Cardiac septum (tissue), 1 donor: Measurements from ENCODE around the gene UBR3. TPM values are rescaled to one million over a fixed set of nuclear protein-coding genes. Genes with fewer than 3 reads are reported as not detected.
"Not testable (repeated sequence)": the region's sequence is repeated elsewhere in the genome, so short reads cannot be mapped to it uniquely, and the experiment has no call there.

ENCODE experiments used
- DNase-seq: peaks from one replicate; pipeline ENCODE4 v3.0.0-alpha.2; 2020; ENCODE audit warnings: low spot score
- intact Hi-C: fragments of 100-400 bp; cut with DNase I; formaldehyde crosslinking; loops from one replicate; pipeline ENCODE4 v1.14.0; 2022
- long read RNA-seq: library from polyadenylated mRNA; unstranded; transcript quantifications from one replicate; pipeline ENCODE4 v2.0.0, GENCODE V29; 2021
- total RNA-seq: library from RNA; stranded (reverse); fragmentation: NEBNext Ultra II Directional; extraction: Animal tissue kit (Norgen Biotek cat#: 25700); gene quantifications from one replicate; pipeline ENCODE4 v1.2.1, GENCODE V29; 2021
- donor health status: DM: no; HTN: no; CAD: no.

The UBR3 gene, protein sequence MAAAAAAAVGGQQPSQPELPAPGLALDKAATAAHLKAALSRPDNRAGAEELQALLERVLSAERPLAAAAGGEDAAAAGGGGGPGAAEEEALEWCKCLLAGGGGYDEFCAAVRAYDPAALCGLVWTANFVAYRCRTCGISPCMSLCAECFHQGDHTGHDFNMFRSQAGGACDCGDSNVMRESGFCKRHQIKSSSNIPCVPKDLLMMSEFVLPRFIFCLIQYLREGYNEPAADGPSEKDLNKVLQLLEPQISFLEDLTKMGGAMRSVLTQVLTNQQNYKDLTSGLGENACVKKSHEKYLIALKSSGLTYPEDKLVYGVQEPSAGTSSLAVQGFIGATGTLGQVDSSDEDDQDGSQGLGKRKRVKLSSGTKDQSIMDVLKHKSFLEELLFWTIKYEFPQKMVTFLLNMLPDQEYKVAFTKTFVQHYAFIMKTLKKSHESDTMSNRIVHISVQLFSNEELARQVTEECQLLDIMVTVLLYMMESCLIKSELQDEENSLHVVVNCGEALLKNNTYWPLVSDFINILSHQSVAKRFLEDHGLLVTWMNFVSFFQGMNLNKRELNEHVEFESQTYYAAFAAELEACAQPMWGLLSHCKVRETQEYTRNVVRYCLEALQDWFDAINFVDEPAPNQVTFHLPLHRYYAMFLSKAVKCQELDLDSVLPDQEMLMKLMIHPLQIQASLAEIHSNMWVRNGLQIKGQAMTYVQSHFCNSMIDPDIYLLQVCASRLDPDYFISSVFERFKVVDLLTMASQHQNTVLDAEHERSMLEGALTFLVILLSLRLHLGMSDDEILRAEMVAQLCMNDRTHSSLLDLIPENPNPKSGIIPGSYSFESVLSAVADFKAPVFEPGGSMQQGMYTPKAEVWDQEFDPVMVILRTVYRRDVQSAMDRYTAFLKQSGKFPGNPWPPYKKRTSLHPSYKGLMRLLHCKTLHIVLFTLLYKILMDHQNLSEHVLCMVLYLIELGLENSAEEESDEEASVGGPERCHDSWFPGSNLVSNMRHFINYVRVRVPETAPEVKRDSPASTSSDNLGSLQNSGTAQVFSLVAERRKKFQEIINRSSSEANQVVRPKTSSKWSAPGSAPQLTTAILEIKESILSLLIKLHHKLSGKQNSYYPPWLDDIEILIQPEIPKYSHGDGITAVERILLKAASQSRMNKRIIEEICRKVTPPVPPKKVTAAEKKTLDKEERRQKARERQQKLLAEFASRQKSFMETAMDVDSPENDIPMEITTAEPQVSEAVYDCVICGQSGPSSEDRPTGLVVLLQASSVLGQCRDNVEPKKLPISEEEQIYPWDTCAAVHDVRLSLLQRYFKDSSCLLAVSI (N-terminal part only)
- total RNA-seq, result 87.5 TPM
- long read RNA-seq, full-length matches to known transcripts, result 3 of 31 reads
- long read RNA-seq, partial matches to known transcripts, result 23 of 31 reads
- long read RNA-seq, other reads (novel, unspliced or antisense), result 5 of 31 reads

- peak; percentile 97 for DNase-seq
- intact Hi-C loops, result no loop called here
Observed at GRCh38 chr2:169827272-169828140, at the start of gene UBR3. TSS of gene UBR3 (plus strand) at chr2:169827454. CDS start at chr2:169827508, 54 bp downstream.

DNA sequence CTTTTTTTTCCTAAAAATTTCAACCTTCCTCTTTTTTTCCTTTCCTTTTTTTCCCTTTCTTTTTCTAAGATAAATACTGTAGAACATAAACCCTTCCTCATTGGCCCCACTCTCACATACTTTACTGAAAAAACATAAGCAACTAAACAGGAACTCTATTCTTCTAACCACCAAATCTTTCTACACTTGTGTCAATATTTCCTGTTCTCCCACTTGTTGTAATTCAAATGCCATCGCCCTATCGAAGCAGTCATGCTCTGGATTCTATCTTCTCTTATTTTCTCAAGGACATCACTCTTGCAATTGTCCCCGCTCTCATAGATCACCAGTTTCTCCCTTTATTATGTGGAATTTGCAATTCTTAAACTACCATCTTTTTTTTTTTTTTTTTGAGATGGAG, 48.8 kb upstream of the UBR3 start:
- intact Hi-C loops, result no loop called here
- DNase-seq, result no peak

DNA sequence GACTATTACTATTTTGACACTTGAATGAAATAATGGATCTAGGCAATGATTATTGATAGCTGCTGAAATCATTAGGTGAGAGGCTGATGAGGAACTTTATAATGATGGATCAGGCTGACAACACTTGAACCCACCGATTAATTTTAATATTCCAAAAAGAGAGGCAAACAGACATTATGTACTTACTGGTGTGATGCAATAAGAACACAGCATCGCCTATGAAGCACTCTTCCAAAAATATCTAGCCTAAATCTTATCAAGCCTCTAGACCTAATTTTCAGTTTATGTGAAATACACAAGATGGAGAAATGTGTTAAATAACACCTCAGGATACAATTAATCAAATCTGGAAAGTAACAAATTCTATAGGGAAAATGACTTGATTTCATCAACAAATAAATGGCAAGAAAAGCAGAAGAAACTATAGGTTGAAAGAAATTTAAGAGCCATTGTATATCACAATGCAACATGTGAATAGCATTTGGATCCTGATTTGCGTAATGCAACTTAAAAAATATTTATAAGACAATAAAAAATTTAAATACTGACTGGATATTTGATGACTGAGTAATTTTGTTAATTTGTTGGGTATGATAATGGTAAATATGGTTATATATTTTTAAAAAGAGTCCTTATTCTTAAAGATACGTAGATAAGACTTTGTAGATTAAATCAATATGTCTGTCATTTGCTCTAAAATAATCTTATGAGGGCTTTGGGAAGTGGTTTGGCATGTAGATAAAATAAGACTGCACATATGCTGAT, 45.8 kb upstream of the UBR3 start:
- DNase-seq, result no peak
- intact Hi-C loops, result no loop called here

DNA sequence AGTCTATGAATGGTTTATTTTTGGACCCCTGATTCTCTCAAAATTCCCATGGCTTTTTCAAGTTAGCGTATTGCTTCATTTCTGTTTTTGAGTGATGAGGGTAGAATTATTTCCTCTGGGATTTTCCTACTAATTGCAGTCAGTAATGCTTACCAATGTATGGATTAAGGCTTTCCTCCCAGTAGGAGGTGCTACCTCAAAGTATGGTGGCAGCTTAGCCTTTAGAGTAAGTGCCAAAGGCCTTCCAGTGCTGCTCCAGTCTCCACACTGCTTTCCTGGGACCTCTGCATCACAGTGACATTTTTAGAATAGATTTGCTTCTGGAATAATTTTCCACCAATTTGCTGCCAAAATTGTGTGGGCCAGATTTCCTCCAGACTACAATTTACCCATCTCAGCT, 44.7 kb upstream of the UBR3 start:
- intact Hi-C loops, result no loop called here

GRCh38 chr2:169790581-169790980, 36.7 kb upstream of the UBR3 start:
- intact Hi-C loops, result no loop called here
- DNase-seq, result no peak

More for the DNA sequence above, 44.7 kb upstream of the UBR3 start:
- no peak for DNase-seq

GRCh38 chr2:169795181-169795580, 32.1 kb upstream of the UBR3 start:
- no peak for DNase-seq
- intact Hi-C loops, result no loop called here

GRCh38 chr2:169796441-169796840, 30.8 kb upstream of the UBR3 start:
- intact Hi-C loops, result no loop called here
- DNase-seq, result no peak

DNA sequence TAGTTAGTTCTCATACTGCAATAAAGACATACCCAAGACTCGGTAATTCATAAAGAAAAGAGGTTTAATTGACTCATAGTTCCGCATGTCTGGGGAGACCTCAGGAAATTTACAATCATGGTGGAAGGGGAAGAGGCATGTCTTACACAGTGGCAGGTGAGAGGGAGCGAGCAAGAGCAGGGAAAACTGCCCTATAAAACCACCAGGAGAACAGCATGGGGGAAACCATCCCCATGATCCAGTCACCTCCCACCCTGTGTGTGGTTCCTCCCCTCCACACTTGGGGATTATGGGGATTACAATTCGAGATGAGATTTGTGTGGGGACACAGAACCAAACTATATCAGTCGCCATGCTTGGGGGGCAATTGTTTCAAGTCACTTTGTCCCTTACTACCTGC, 29.7 kb upstream of the UBR3 start:
- no peak for DNase-seq
- intact Hi-C loops, result no loop called here

- no peak for DNase-seq
- intact Hi-C loops, result loop anchor here (1.0 to 2.0 kb wide), 2 partner anchors 26 to 225 kb away; partner anchors contain the start of genes FASTKD1 and METTL5
Observed at GRCh38 chr2:169798397-169798717, 28.9 kb upstream of the UBR3 start.

GRCh38 chr2:169798718-169799592, 28.3 kb upstream of the UBR3 start, which contains the start of gene SSB:
TSS of gene SSB (plus strand) at chr2:169798871. CDS start at chr2:169800961, 2,090 bp downstream.
- DNase-seq, result peak; percentile 96
- intact Hi-C loops, result loop anchor here (1.0 to 2.0 kb wide), 2 partner anchors 26 to 226 kb away; partner anchors contain the start of genes FASTKD1 and METTL5

DNA sequence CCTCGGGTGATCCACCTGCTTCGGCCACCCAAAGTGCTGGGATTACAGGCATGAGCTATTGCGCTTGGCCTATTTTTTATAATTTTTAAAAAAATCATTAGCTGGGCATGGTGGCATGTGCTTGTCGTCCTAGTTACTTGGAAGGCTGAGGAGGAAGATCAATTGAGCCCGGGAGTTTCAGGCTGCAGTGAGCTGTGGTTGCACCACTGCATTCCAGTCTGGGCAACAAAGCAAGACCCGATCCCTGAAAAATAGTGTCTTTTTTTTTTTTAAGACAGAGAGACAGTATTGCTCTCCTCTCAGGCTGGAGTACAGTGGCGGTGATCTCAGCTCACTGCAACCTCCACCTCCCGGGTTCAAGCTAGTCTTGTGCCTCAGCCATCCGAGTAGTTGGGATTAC, 23.8 kb upstream of the UBR3 start:
- intact Hi-C loops, result no loop called here
- DNase-seq, result no peak

DNA sequence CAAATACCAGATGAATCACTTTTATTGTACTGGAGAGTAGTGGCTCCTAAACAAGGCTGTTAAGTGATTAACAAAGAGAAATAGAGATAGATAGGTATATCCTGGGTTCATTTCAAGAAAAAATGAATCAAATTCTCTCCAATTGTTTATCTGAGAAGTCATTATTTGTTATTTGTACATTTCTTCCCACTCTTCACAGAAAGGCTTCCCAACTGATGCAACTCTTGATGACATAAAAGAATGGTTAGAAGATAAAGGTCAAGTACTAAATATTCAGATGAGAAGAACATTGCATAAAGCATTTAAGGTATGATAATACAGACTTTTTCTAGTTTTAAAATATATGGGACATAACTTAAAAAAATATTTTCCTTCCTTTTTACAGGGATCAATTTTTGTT, 20.7 kb upstream of the UBR3 start:
- intact Hi-C loops, result no loop called here
- no peak for DNase-seq

- no peak for DNase-seq
- intact Hi-C loops, result no loop called here
Observed at GRCh38 chr2:169808221-169808620, 19.0 kb upstream of the UBR3 start.

DNA sequence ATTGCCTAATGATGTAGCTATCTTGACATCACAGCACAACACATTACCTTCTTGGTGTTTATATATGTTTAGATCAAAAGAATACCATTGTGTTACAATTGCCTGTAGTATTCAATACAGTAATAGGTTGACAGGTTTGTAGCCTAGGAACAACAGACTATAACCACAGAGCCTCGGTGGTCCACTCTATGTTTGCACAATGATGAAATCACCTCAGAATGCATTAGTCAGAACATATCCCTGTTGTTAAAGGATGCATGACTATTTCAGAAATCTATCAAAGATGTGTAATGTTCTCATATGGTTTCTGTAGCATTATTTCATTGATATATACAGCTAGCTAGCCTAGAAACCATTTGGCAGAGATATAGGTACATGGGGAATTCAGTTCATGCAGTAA, 11.4 kb upstream of the UBR3 start:
- DNase-seq, result no peak
- intact Hi-C loops, result no loop called here

DNA sequence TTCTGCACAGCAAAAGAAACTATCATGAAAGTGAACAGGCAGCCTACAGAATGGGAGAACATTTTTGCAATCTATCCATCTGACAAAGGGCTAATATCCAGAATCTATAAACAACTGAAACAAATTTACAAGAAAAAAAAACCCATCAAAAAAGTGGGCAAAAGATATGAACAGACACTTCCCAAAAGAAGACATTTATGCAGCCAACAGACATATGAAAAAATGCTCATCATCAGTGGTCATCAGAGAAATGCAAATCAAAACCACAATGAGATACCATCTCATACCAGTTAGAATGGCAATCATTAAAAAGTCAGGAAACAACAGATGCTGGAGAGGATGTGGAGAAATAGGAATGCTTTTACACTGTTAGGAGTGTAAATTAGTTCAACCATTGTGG, 10.3 kb upstream of the UBR3 start:
- DNase-seq, intact Hi-C loops: not testable (repeated sequence)

DNA sequence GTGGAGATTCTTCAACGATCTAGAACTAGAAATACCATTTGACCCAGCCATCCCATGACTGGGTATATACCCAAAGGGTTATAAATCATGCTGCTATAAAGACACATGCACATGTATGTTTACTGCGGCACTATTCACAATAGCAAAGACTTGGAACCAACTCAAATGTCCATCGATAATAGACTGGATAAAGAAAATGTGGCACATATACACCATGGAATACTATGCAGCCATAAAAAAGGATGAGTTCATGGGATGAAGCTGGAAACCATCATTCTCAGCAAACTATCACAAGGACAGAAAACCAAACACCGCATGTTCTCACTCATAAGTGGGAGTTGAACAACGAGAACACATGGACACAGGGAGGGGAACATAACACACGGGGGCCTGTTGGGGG, 9.9 kb upstream of the UBR3 start:
- DNase-seq, intact Hi-C loops: not testable (repeated sequence)

- intact Hi-C loops, result no loop called here
- DNase-seq, result no peak
Observed at GRCh38 chr2:169818241-169818640, 9.0 kb upstream of the UBR3 start.
